ENCODE measurements around the gene TUBB1.

Gene TUBB1

DNA sequence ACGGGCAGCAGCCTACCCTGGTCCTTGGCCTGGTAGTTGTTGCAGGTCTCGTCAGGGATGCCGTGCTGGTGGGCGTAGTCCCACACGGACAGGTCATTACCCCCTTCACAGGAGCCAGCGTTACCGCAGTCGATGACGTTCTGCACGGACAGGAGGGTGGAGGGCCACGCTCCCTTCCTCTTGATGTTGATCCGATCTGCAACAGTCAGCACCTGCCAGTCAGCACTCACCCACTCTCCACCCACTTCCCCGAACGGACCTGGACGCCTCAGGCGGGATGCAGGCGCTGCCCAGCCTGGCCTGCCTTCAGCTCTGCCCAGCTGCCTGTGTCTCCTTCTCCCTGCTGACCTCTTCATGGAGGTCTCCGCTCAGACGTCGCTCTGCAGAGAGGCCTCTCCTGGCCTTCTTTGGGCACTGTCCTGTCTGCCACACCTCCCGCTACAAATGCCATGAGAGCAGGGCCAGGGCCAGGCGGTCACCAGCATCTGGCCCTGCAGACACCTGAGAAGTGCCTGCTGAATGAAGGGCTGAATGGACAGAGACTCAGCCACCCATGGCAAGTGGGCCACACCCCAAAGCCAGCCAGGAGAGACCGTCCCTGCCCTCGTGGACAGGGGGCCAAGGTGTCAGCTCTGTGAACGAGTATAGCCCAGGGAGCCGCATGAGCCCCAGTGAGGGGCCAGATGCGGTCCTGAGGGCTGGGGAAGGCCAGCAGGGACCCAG, 17.6 kb upstream of the TUBB1 start:
- H3K27me3 ChIP-seq (ENCODE audit: low read length) = no peaks in the 10 kb centered on the region
- no peak overlapping the region for H3K4me3 ChIP-seq (ENCODE audit: insufficient read depth, low read length, poor library complexity, severe bottlenecking)
- peaks cover 31% of the 10 kb centered on the region for H3K79me2 ChIP-seq (ENCODE audit: insufficient read depth, low read length)
- TF ChIP-seq EZH2phosphoT487 (conservative IDR thresholded peaks at IDR 0.05; ENCODE audit: low read length) = no peak
- TF ChIP-seq, protein P1, sequence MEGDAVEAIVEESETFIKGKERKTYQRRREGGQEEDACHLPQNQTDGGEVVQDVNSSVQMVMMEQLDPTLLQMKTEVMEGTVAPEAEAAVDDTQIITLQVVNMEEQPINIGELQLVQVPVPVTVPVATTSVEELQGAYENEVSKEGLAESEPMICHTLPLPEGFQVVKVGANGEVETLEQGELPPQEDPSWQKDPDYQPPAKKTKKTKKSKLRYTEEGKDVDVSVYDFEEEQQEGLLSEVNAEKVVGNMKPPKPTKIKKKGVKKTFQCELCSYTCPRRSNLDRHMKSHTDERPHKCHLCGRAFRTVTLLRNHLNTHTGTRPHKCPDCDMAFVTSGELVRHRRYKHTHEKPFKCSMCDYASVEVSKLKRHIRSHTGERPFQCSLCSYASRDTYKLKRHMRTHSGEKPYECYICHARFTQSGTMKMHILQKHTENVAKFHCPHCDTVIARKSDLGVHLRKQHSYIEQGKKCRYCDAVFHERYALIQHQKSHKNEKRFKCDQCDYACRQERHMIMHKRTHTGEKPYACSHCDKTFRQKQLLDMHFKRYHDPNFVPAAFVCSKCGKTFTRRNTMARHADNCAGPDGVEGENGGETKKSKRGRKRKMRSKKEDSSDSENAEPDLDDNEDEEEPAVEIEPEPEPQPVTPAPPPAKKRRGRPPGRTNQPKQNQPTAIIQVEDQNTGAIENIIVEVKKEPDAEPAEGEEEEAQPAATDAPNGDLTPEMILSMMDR (IDR thresholded peaks at IDR 0.05; ENCODE audit: insufficient read depth, low read length, poor library complexity, severe bottlenecking) = no peak
- no peak overlapping the region for H2AFZ ChIP-seq (ENCODE audit: low read depth, low read length, severe bottlenecking)
- H3K9ac ChIP-seq (ENCODE audit: low read length) = no peak overlapping the region
- 0 out of 2 replicates have a peak, but pooled peaks cover 3% of the 10 kb centered on the region for H4K20me1 ChIP-seq (ENCODE audit: low read depth, low read length)
- no peaks in the 10 kb centered on the region for H3K9me3 ChIP-seq (ENCODE audit: insufficient read depth, low read length)
- no peak overlapping the region for H3K4me2 ChIP-seq (ENCODE audit: low read depth, low read length, poor library complexity, severe bottlenecking)
- no peak overlapping the region for H3K27ac ChIP-seq (ENCODE audit: low read depth, low read length)
- H3F3A ChIP-seq (ENCODE audit: insufficient read depth) = peaks cover 3% of the 10 kb centered on the region; the same call in 1 of the 2 replicates
- peaks cover 4% of the 10 kb centered on the region; the same call in 1 of the 2 replicates for H3K36me3 ChIP-seq (ENCODE audit: low read length)
- no peaks in the 10 kb centered on the region for H3K9me2 ChIP-seq (replicated peaks; ENCODE audit: insufficient read depth, low read length)

DNA sequence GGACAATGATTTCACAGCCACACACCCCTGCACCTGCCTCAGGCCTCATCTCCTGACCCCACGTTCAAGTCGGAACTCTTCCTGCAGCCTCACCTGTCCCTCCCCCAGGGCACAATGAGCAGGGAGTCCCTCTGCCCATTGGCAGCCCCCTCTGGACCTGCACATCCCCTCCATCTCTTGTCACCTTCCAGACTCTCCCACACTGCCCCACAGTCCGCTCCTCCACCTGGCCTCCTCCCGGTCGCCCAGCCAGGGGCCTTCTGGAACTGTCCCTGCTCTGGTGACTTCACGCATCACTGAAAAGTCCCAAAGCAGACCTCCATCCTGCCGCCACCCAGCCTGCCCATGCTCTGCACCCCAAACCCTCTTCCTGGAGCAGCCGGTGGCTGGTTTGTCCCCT, 16.8 kb upstream of the TUBB1 start:
- Histone ChIP-seq H3K9me2 (replicated peaks; ENCODE audit: insufficient read depth, low read length) (no peaks in the 10 kb centered on the region), H3K79me2 (ENCODE audit: insufficient read depth, low read length) (peaks cover 32% of the 10 kb centered on the region), H4K20me1 (ENCODE audit: low read depth, low read length) (0 out of 2 replicates have a peak, but pooled peaks cover 3% of the 10 kb centered on the region), H3K9ac (ENCODE audit: low read length) (no peak overlapping the region), H2AFZ (ENCODE audit: low read depth, low read length, severe bottlenecking) (no peak overlapping the region), H3K4me2 (ENCODE audit: low read depth, low read length, poor library complexity, severe bottlenecking) (no peak overlapping the region), H3K9me3 (ENCODE audit: insufficient read depth, low read length) (no peaks in the 10 kb centered on the region), H3K27me3 (ENCODE audit: low read length) (no peaks in the 10 kb centered on the region), H3F3A (ENCODE audit: insufficient read depth) (peaks cover 3% of the 10 kb centered on the region; the same call in 1 of the 2 replicates), H3K4me3 (ENCODE audit: insufficient read depth, low read length, poor library complexity, severe bottlenecking) (no peak overlapping the region), H3K27ac (ENCODE audit: low read depth, low read length) (no peak overlapping the region), H3K36me3 (ENCODE audit: low read length) (peaks cover 2% of the 10 kb centered on the region; the same call in 1 of the 2 replicates)
- TF ChIP-seq EZH2phosphoT487 (conservative IDR thresholded peaks at IDR 0.05; ENCODE audit: low read length) = no peak
- TF ChIP-seq, protein P1 (IDR thresholded peaks at IDR 0.05; ENCODE audit: insufficient read depth, low read length, poor library complexity, severe bottlenecking) = no peak

DNA sequence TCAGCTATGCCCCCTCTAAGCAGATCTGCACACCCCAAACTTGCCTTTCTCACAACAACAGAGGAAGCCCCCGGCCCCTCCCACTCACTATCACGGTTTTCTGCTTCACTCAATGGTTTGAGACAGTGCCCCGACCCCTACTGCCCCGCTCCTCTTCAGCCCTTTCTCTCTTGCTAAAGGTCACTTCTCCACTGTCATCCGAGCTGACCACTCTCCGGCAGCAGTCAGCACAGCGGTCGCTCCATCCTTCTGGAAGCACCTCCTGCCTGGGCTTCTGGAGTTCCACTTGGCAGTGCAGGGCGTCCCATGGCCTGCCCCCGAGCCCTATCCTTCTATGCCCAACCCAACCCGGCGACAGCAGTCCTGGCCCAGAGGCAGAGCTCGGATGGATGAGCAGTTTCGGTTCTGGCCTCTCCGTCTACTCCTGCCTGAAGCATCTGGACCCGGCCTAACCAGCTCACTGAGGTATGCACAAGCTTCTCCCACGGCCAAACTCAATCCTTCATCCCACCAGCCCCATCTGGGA, 16.3 kb upstream of the TUBB1 start:
- no peak overlapping the region for H3K4me3 ChIP-seq (ENCODE audit: insufficient read depth, low read length, poor library complexity, severe bottlenecking)
- H3K9ac ChIP-seq (ENCODE audit: low read length) = no peak overlapping the region
- H3K27ac ChIP-seq (ENCODE audit: low read depth, low read length) = no peak overlapping the region
- peaks cover 5% of the 10 kb centered on the region for H3F3A ChIP-seq (ENCODE audit: insufficient read depth)
- H4K20me1 ChIP-seq (ENCODE audit: low read depth, low read length) = 0 out of 2 replicates have a peak, but pooled peaks cover 3% of the 10 kb centered on the region
- no peaks in the 10 kb centered on the region for H3K9me2 ChIP-seq (replicated peaks; ENCODE audit: insufficient read depth, low read length)
- H3K79me2 ChIP-seq (ENCODE audit: insufficient read depth, low read length) = peaks cover 32% of the 10 kb centered on the region
- H3K36me3 ChIP-seq (ENCODE audit: low read length) = no peaks in the 10 kb centered on the region
- no peak overlapping the region for H3K4me2 ChIP-seq (ENCODE audit: low read depth, low read length, poor library complexity, severe bottlenecking)
- no peaks in the 10 kb centered on the region for H3K27me3 ChIP-seq (ENCODE audit: low read length)
- H3K9me3 ChIP-seq (ENCODE audit: insufficient read depth, low read length) = no peaks in the 10 kb centered on the region
- TF ChIP-seq, protein P1 (IDR thresholded peaks at IDR 0.05; ENCODE audit: insufficient read depth, low read length, poor library complexity, severe bottlenecking) = no peak
- no peak for TF ChIP-seq EZH2phosphoT487 (conservative IDR thresholded peaks at IDR 0.05; ENCODE audit: low read length)
- no peak overlapping the region for H2AFZ ChIP-seq (ENCODE audit: low read depth, low read length, severe bottlenecking)

All from SU-DHL-6 (cell line).